Nephron (organoid): ENCODE measurements around the gene PITPNM1.

Source experiments
- H3K27ac Mint-ChIP-seq, 3 experiments: 2 replicates each; pipeline ENCODE4 v1.8.0; 2020; ENCODE audit warnings: mixed read lengths in 3 of 3, mild to moderate bottlenecking in 2 of 3, moderate library complexity in 1 of 3
- H3K27me3 Mint-ChIP-seq: 2 replicates; pipeline ENCODE4 v1.8.0; 2021; ENCODE audit warnings: low read depth, mild to moderate bottlenecking, moderate library complexity, mixed read lengths
- H3K36me3 Mint-ChIP-seq: 2 replicates; pipeline ENCODE4 v1.8.0; 2020; ENCODE audit warnings: low read depth, mixed read lengths
- H3K4me1 Mint-ChIP-seq: 2 replicates; pipeline ENCODE4 v1.8.0; 2020; ENCODE audit warnings: mixed read lengths
- H3K4me3 Mint-ChIP-seq, 3 experiments: 2 replicates each; pipeline ENCODE4 v1.8.0; 2020; ENCODE audit warnings: mild to moderate bottlenecking in 3 of 3, mixed read lengths in 3 of 3, moderate library complexity in 2 of 3
- H3K9me3 Mint-ChIP-seq: 2 replicates; pipeline ENCODE4 v1.8.0; 2020; ENCODE audit warnings: mixed read lengths
- CTCF ChIP-seq, 3 experiments: fragments of 200-600 bp; sonication (generic); IDR thresholded peaks; one replicate each; pipeline ENCODE4 v1.5.0; 2021; ENCODE audit warnings: antibody characterized with exemption in 3 of 3; ENCODE audit not compliant: unreplicated experiment in 3 of 3

The PITPNM1 gene

DNA sequence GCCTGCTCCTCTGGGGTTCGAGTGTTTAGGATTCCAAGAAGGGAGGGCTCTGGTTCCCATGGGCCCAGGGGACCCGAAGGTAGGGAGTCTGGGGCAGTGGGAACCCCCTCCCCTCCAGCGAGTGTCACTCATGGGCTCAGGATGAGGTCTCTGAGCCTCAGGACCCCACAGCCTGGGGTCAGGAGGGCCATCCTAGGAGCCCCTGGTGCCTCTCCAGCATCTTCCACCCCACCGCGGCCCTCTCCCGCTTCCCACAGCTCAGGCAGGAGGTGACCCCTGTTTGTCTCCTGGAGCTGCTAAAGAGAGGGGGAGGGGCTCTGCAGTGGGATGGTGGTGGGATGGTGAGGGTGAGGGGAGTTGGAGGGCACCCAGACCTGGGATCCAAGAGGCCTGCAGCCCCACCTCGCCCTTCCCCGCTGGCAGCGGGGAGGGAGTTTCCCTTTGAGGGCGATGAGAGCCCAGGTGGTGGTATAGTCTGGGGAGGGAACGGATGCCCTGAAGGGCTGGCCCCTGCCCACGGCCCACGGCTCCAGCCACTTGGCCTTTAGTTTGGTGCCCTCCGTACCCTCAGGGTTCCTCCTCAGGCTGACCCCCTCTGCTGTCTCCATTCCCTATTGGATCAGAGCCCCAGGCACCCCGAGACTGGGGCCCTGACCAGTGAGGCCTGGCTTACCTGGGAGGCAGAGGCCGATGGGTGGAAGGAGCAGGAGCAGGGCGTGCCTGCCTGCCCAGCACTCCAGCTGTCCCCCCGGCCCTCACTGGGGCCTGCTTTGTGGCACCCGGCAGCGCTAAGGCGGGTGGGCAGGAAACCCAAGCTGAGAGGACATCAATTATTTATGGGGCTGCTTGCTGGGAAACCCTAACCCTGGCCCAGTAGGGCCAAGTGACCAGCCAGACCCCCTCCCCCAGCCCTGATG is 51.1 kb downstream of the PITPNM1 start:
- no peak for TF ChIP-seq CTCF (IDR thresholded peaks at IDR 0.05; ENCODE audit: unreplicated experiment in 3 of 3)
- H3K4me1 Mint-ChIP-seq, result no peaks in the 10 kb centered on the region
- no peaks in the 10 kb centered on the region for H3K36me3 Mint-ChIP-seq
- no peak overlapping the region for H3K27ac Mint-ChIP-seq
- H3K4me3 Mint-ChIP-seq, result no peak overlapping the region
- no peaks in the 10 kb centered on the region for H3K9me3 Mint-ChIP-seq
- peaks cover 4% of the 10 kb centered on the region for H3K27me3 Mint-ChIP-seq

GRCh38 chr11:67452141-67452952 is 52.8 kb downstream of the PITPNM1 start, which contains the start of gene GPR152:
Gene GPR152, minus strand, starts transcription at chr11:67452729. Its CDS starts 5 bp downstream, at chr11:67452724.
- H3K4me3 Mint-ChIP-seq, result no peak within 1 kb of the TSS
- H3K27me3 Mint-ChIP-seq, result peaks cover 5% of the 10 kb centered on the region
- H3K4me1 Mint-ChIP-seq, result no peaks in the 10 kb centered on the region
- H3K9me3 Mint-ChIP-seq, result no peaks in the 10 kb centered on the region
- no peak for TF ChIP-seq CTCF (IDR thresholded peaks at IDR 0.05; ENCODE audit: unreplicated experiment in 3 of 3)
- H3K27ac Mint-ChIP-seq, result no peak within 1 kb of the TSS
- H3K36me3 Mint-ChIP-seq, result no peaks in the 10 kb centered on the region

- Mint-ChIP-seq H3K27ac (no peak overlapping the region), H3K4me1 (no peaks in the 10 kb centered on the region)
- TF ChIP-seq CTCF (IDR thresholded peaks at IDR 0.05; ENCODE audit: unreplicated experiment in 3 of 3), result no peak
Measured at GRCh38 chr11:67451658-67451976, 53.5 kb downstream of the PITPNM1 start.

DNA sequence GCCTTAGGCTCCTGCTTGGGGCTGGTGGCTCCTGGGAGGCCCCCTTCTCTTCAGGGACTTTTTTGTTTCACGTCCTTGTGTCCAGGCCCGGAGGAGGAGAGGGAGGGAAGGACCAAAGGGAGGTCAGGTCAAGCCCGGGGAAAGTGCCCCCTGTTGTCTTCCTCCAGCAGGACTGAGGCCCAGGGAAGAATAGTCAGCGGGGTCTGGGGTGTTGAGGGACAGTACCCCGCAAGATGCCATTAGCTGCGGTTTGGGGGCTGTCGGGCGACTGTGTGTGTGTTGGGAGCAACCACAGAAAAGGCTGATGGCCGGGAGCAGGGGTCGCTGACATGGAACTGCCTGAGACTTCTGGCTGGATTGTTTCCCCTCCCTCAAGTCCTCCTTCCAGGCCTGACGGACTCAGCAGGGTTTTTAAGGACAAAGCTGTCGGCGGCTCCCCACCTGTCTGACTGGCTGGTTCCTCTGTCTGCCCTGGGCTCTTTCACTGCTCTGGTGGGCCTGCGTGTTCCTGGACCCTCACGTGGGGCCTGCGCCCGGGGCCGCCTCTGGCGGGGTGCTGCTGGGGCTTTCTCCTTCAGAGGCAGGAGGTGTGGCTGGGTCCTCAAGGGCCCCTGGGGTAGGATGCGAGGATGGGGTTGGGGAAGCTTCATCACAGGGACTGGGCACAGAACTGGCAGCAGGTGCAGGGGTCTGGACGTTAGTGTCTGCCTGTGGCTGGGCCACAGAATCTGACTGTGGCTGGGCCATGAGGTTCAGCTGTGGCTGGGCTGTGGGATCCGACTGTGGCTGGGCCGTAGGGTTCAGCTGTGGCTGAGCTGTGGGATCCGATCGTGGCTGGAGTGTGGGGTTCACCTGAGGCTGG is 54.1 kb downstream of the PITPNM1 start:
- Mint-ChIP-seq H3K36me3 (no peaks in the 10 kb centered on the region), H3K9me3 (no peaks in the 10 kb centered on the region), H3K27me3 (peaks cover 5% of the 10 kb centered on the region), H3K27ac (no peak overlapping the region), H3K4me1 (no peaks in the 10 kb centered on the region), H3K4me3 (no peak overlapping the region)
- TF ChIP-seq CTCF (IDR thresholded peaks at IDR 0.05; ENCODE audit: unreplicated experiment in 3 of 3), result no peak

More at GRCh38 chr11:67451658-67451976, 53.5 kb downstream of the PITPNM1 start:
- Mint-ChIP-seq H3K36me3 (no peaks in the 10 kb centered on the region), H3K9me3 (no peaks in the 10 kb centered on the region), H3K27me3 (peaks cover 5% of the 10 kb centered on the region), H3K4me3 (no peak overlapping the region)

DNA sequence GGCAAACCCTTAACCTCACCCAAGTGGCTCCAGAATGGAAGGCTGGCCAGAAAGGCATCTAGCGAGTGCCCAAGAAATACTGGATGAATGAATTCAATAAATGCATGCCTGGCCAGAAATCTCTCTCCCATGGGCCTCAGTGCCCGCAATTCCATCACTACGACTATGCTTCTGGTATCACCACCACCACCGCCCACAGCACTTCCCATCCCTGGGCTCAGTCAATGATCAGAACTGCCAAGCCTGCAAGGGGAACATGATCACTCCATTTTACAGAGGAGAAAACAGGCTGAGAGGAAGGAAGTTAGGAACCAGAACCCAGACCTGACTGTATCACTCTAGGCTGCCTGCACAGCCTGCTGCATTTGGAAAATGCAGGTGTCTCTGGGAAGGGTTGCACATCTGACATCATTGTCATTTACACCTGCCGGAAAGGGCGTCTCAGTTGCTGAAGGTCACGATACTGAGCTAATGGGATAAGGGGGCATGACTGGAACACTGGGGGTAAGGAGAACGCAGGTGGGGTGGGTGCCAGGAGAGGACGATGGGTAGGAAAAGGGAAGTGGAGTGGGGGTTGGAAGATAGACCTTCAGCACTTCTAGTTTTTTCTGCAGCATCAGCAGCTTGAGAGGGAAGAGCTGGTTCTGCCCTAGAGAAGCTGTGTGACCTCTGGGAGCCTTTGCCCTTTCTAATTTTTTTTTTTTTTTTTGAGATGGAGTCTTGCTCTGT is 55.9 kb downstream of the PITPNM1 start:
- Mint-ChIP-seq H3K27me3 (peaks cover 5% of the 10 kb centered on the region), H3K9me3 (no peaks in the 10 kb centered on the region), H3K4me1 (no peaks in the 10 kb centered on the region), H3K27ac (peak overlapping the region in 2 of 3 experiments; percentile 15 to 21), H3K4me3 (no peak overlapping the region), H3K36me3 (no peaks in the 10 kb centered on the region)
- TF ChIP-seq CTCF (IDR thresholded peaks at IDR 0.05; ENCODE audit: unreplicated experiment in 3 of 3), result no peak
